Cardiac muscle cell (in vitro differentiated cells and primary cell): ENCODE results near the gene RAD51AP1. TPM values are rescaled to one million over a fixed set of nuclear protein-coding genes. Genes with fewer than 3 reads are reported as not detected.
"Not testable (repeated sequence)": the region's sequence is repeated elsewhere in the genome, so short reads cannot be mapped to it uniquely, and the experiment has no call there.

Experiments
- DNase-seq, 2 donors: peaks; one replicate each; pipeline versions ENCODE4 v3.0.0 to v3.0.0-alpha.2; 2010 to 2017; ENCODE audit warnings: low read depth in 1 of 2, low spot score in 1 of 2
- H3K27ac ChIP-seq: fragments of 200-600 bp; sonication (generic); 2 replicates; pipeline ENCODE4 v1.5.1; 2016
- H3K27me3 ChIP-seq: fragments of 200-600 bp; sonication (generic); 2 replicates; pipeline ENCODE4 v1.6.0; 2016; ENCODE audit warnings: control low read depth
- H3K36me3 ChIP-seq: fragments of 200-600 bp; sonication (generic); 2 replicates; pipeline ENCODE4 v1.5.1; 2016; ENCODE audit warnings: control low read depth
- H3K4me1 ChIP-seq: fragments of 200-600 bp; sonication (generic); 2 replicates; pipeline ENCODE4 v1.8.1; 2017; ENCODE audit warnings: low read depth, mild to moderate bottlenecking, mixed run types
- H3K4me3 ChIP-seq: fragments of 200-600 bp; sonication (generic); 2 replicates; pipeline ENCODE4 v1.5.1; 2016; ENCODE audit warnings: mild to moderate bottlenecking
- H3K9me3 ChIP-seq: fragments of 200-600 bp; sonication (generic); 2 replicates; pipeline ENCODE4 v1.5.1; 2017; ENCODE audit warnings: low read depth, mild to moderate bottlenecking, control low read depth
- CTCF ChIP-seq: IDR thresholded peaks from 2 replicates; pipeline ENCODE4 v1.5.1; 2012; ENCODE audit warnings: low read depth, mild to moderate bottlenecking, low read length
- polyA plus RNA-seq: library from polyadenylated mRNA; unstranded; fragments of >200 nt; fragmentation: Nextera tagmentation; extraction: Ambion mirVana; gene quantifications from 2 replicates; pipeline ENCODE4 v1.2.1, GENCODE V29; 2016
- total RNA-seq: library from RNA; depleted of rRNA; stranded (reverse); fragments of >200 nt; gene quantifications from 2 replicates; pipeline ENCODE4 v1.2.3, GENCODE V29; 2016

Gene RAD51AP1
- total and polyA plus RNA-seq, 2 experiments from 2014 or later, result 9.9 to 17.1 TPM

GRCh38 chr12:4505376-4505986, 33.2 kb upstream of the RAD51AP1 start:
- no peaks in the 10 kb centered on the region for H3K27me3 ChIP-seq
- peaks cover 8% of the 10 kb centered on the region for H3K4me1 ChIP-seq
- no peaks in the 10 kb centered on the region for H3K9me3 ChIP-seq
- no peak overlapping the region for H3K4me3 ChIP-seq
- H3K27ac ChIP-seq, result no peak overlapping the region
- no peak for TF ChIP-seq CTCF
- DNase-seq, result peak in 1 of 2 donors; percentile 13
- peaks cover 12% of the 10 kb centered on the region for H3K36me3 ChIP-seq

GRCh38 chr12:4506430-4506829, 32.3 kb upstream of the RAD51AP1 start:
- no peak overlapping the region for H3K27ac ChIP-seq
- no peaks in the 10 kb centered on the region for H3K9me3 ChIP-seq
- TF ChIP-seq CTCF, result no peak
- peaks cover 8% of the 10 kb centered on the region for H3K4me1 ChIP-seq
- H3K36me3 ChIP-seq, result peaks cover 12% of the 10 kb centered on the region
- H3K4me3 ChIP-seq, result no peak overlapping the region
- no peaks in the 10 kb centered on the region for H3K27me3 ChIP-seq
- no peak for DNase-seq

- peaks cover 8% of the 10 kb centered on the region for H3K4me1 ChIP-seq
- H3K27ac ChIP-seq, result no peak overlapping the region
- H3K27me3 ChIP-seq, result no peaks in the 10 kb centered on the region
- no peak for TF ChIP-seq CTCF
- no peaks in the 10 kb centered on the region for H3K9me3 ChIP-seq
- H3K4me3 ChIP-seq, result no peak overlapping the region
- peaks cover 12% of the 10 kb centered on the region for H3K36me3 ChIP-seq
- peak in 1 of 2 donors; percentile 21 for DNase-seq
These were observed 31.8 kb upstream of the RAD51AP1 start for GRCh38 chr12:4506870-4507269.

GRCh38 chr12:4508503-4508902, 30.2 kb upstream of the RAD51AP1 start:
- not testable (repeated sequence) for H3K27ac ChIP-seq

GRCh38 chr12:4509269-4509668, 29.4 kb upstream of the RAD51AP1 start:
- not testable (repeated sequence) for H3K36me3 ChIP-seq, H3K4me1 ChIP-seq, DNase-seq, H3K27ac ChIP-seq, H3K9me3 ChIP-seq, H3K4me3 ChIP-seq, H3K27me3 ChIP-seq

More at GRCh38 chr12:4508503-4508902, 30.2 kb upstream of the RAD51AP1 start:
- not testable (repeated sequence) for H3K4me1 ChIP-seq, H3K36me3 ChIP-seq, DNase-seq, H3K9me3 ChIP-seq, H3K4me3 ChIP-seq, H3K27me3 ChIP-seq

GRCh38 chr12:4518106-4518728, 20.5 kb upstream of the RAD51AP1 start:
- Histone ChIP-seq H3K4me3 (no peak overlapping the region), H3K27me3 (no peaks in the 10 kb centered on the region), H3K36me3 (peaks cover 24% of the 10 kb centered on the region), H3K27ac (no peak overlapping the region), H3K9me3 (no peaks in the 10 kb centered on the region), H3K4me1 (no peaks in the 10 kb centered on the region)
- no peak for TF ChIP-seq CTCF
- peak in 1 of 2 donors; percentile 56 for DNase-seq

GRCh38 chr12:4523443-4523842, 15.2 kb upstream of the RAD51AP1 start:
- not testable (repeated sequence) for H3K4me1 ChIP-seq, H3K9me3 ChIP-seq, DNase-seq, H3K27me3 ChIP-seq, H3K27ac ChIP-seq, H3K4me3 ChIP-seq
- peaks cover 23% of the 10 kb centered on the region for H3K36me3 ChIP-seq
